Measurements from ENCODE around the gene BACH2.
A peak's percentile ranks its signal among the peaks of the same experiment; 100 is the strongest.
"Not testable (repeated sequence)": the region's sequence is repeated elsewhere in the genome, so short reads cannot be mapped to it uniquely, and the experiment has no call there.

Gene BACH2

GRCh38 chr6:90066697-90067096 is 229.9 kb downstream of the BACH2 start:
- DNase-seq (ENCODE audit: low spot score): no peak

GRCh38 chr6:90065173-90065572 is 231.5 kb downstream of the BACH2 start:
- DNase-seq (ENCODE audit: low spot score): no peak

GRCh38 chr6:90062667-90063066 is 234.0 kb downstream of the BACH2 start:
- no peak for DNase-seq (ENCODE audit: low spot score)

GRCh38 chr6:90062051-90062450 is 234.6 kb downstream of the BACH2 start:
- DNase-seq (ENCODE audit: low spot score): no peak

GRCh38 chr6:90059178-90059577 is 237.5 kb downstream of the BACH2 start:
- DNase-seq (ENCODE audit: low spot score): not testable (repeated sequence)

- DNase-seq (ENCODE audit: low spot score): not testable (repeated sequence)
These were observed 240.7 kb downstream of the BACH2 start for GRCh38 chr6:90055924-90056323.

GRCh38 chr6:90054193-90054592 is 242.4 kb downstream of the BACH2 start:
- not testable (repeated sequence) for DNase-seq (ENCODE audit: low spot score)

GRCh38 chr6:90053614-90054013 is 243.0 kb downstream of the BACH2 start:
- DNase-seq (ENCODE audit: low spot score): no peak

GRCh38 chr6:90049295-90049694 is 247.3 kb downstream of the BACH2 start:
- no peak for DNase-seq (ENCODE audit: low spot score)

- DNase-seq (ENCODE audit: low spot score): no peak
These were observed 248.3 kb downstream of the BACH2 start for GRCh38 chr6:90048206-90048967.

- DNase-seq (ENCODE audit: low spot score): no peak
These were observed 251.1 kb downstream of the BACH2 start for GRCh38 chr6:90045535-90045934.

- DNase-seq (ENCODE audit: low spot score): peak; percentile 20
These were observed 251.7 kb downstream of the BACH2 start for GRCh38 chr6:90044833-90045381.

- DNase-seq (ENCODE audit: low spot score): no peak
These were observed 252.3 kb downstream of the BACH2 start for GRCh38 chr6:90044182-90044832.

- no peak for DNase-seq (ENCODE audit: low spot score)
These were observed 255.7 kb downstream of the BACH2 start for GRCh38 chr6:90040931-90041330.

GRCh38 chr6:90039911-90040310 is 256.7 kb downstream of the BACH2 start:
- no peak for DNase-seq (ENCODE audit: low spot score)

GRCh38 chr6:90038961-90039653 is 257.5 kb downstream of the BACH2 start:
- no peak for DNase-seq (ENCODE audit: low spot score)

GRCh38 chr6:90036963-90037362 is 259.7 kb downstream of the BACH2 start:
- no peak for DNase-seq (ENCODE audit: low spot score)

- no peak for DNase-seq (ENCODE audit: low spot score)
These were observed 261.5 kb downstream of the BACH2 start for GRCh38 chr6:90035047-90035723.

GRCh38 chr6:90033746-90034271 is 262.8 kb downstream of the BACH2 start:
- no peak for DNase-seq (ENCODE audit: low spot score)

- not testable (repeated sequence) for DNase-seq (ENCODE audit: low spot score)
These were observed 264.0 kb downstream of the BACH2 start for GRCh38 chr6:90032489-90033212.

GRCh38 chr6:90028995-90029635 is 267.5 kb downstream of the BACH2 start:
- no peak for DNase-seq (ENCODE audit: low spot score)

Measured in kidney capillary endothelial cell (primary cell).